HepG2 (cell line): Measurements from ENCODE around the gene UNC93A. TPM values are rescaled to one million over a fixed set of nuclear protein-coding genes. Genes with fewer than 3 reads are reported as not detected.

Experiments
- FOXA3 ChIP-seq: IDR thresholded peaks from 2 replicates; pipeline ENCODE4 v1.6.1; 2016; ENCODE audit warnings: missing genetic modification reagents, missing compliant biosample characterization
- MEIS1 ChIP-seq: sonication (generic); formaldehyde crosslinking; IDR thresholded peaks from 2 replicates; pipeline ENCODE4 v1.9.0; 2021; ENCODE audit warnings: mild to moderate bottlenecking, missing genetic modification reagents, moderate library complexity, borderline replicate concordance
- NFRKB ChIP-seq: fragments of 450-650 bp; IDR thresholded peaks from 2 replicates; pipeline ENCODE4 v1.6.1; 2017
- SIX1 ChIP-seq: sonication (generic); formaldehyde crosslinking; IDR thresholded peaks from 2 replicates; pipeline ENCODE4 v1.4.0; 2020; ENCODE audit warnings: missing genetic modification reagents, borderline replicate concordance
- SRSF4 ChIP-seq: fragments of 200-400 bp; formaldehyde crosslinking; IDR thresholded peaks from one replicate; pipeline ENCODE4 v1.6.1; 2018; ENCODE audit warnings: mild to moderate bottlenecking, low read depth, low read length, moderate library complexity; ENCODE audit not compliant: poor library complexity, severe bottlenecking
- STAG1 ChIP-seq: sonication (generic); formaldehyde crosslinking; IDR thresholded peaks from 2 replicates; pipeline ENCODE4 v1.4.0; 2020; ENCODE audit warnings: missing genetic modification reagents
- TBL1XR1 ChIP-seq: fragments of 150-350 bp; IDR thresholded peaks from 2 replicates; pipeline ENCODE4 v1.6.1; 2014; ENCODE audit warnings: borderline replicate concordance, low read length; ENCODE audit not compliant: partially characterized antibody
- U2AF2 ChIP-seq: fragments of 200-400 bp; formaldehyde crosslinking; IDR thresholded peaks from 2 replicates; pipeline ENCODE4 v1.6.1; 2017; ENCODE audit warnings: low read depth, mild to moderate bottlenecking, low read length
- ZEB1 ChIP-seq: IDR thresholded peaks from 2 replicates; pipeline ENCODE4 v1.6.1; 2012; ENCODE audit warnings: mild to moderate bottlenecking, low read depth, inconsistent platforms; ENCODE audit not compliant: insufficient replicate concordance
- ZFY ChIP-seq: sonication (generic); formaldehyde crosslinking; IDR thresholded peaks from 2 replicates; pipeline ENCODE4 v1.4.0; 2020; ENCODE audit warnings: missing genetic modification reagents
- ZNF33A ChIP-seq: sonication (generic); formaldehyde crosslinking; IDR thresholded peaks from 2 replicates; pipeline ENCODE4 v1.5.1; 2020; ENCODE audit warnings: missing genetic modification reagents, mild to moderate bottlenecking, moderate library complexity, borderline replicate concordance
- ZNF614 ChIP-seq: IDR thresholded peaks from 2 replicates; pipeline ENCODE4 v1.6.1; 2018; ENCODE audit warnings: missing biosample characterization, missing genetic modification reagents, inconsistent platforms, borderline replicate concordance
- ZNF768 ChIP-seq: sonication (generic); formaldehyde crosslinking; IDR thresholded peaks from 2 replicates; pipeline ENCODE4 v1.4.0; 2020; ENCODE audit warnings: missing genetic modification reagents
- ZSCAN21 ChIP-seq: sonication (generic); formaldehyde crosslinking; IDR thresholded peaks from 2 replicates; pipeline ENCODE4 v1.8.0; 2022; ENCODE audit warnings: mild to moderate bottlenecking, missing genetic modification reagents, moderate library complexity, borderline replicate concordance
- polyA plus RNA-seq, 8 experiments: library from polyadenylated mRNA; depleted of rRNA in 3 of 8; stranded (reverse) in 7 of 8; unstranded in 1 of 8; fragments of >200 nt; fragmentation: Illumina TruSeq in 4 of 8; extraction: Trizol in 4 of 8; gene quantifications; 2 replicates each; pipeline versions ENCODE4 v1.2.1 to v1.2.3, GENCODE V29; 2011 to 2016; ENCODE audit warnings: low read depth in 4 of 8, missing spikeins in 1 of 8, mixed read lengths in 1 of 8; ENCODE audit not compliant: insufficient read depth in 1 of 8
- total RNA-seq, 5 experiments: library from RNA; depleted of rRNA; stranded (reverse); fragments of >200 nt; fragmentation: Illumina TruSeq; extraction: Trizol; gene quantifications; 2 replicates each; pipeline ENCODE4 v1.2.3, GENCODE V29; 2016; ENCODE audit warnings: low read depth in 1 of 5
- TF ChIP-seq, protein P1 (sequence below), 2 experiments: sonication (generic) in 1 of 2; formaldehyde crosslinking in 1 of 2; IDR thresholded peaks; 2 replicates each; pipeline versions ENCODE4 v1.6.1 to v1.9.0; 2014 to 2022; ENCODE audit warnings: antibody characterized with exemption in 1 of 2, borderline replicate concordance in 1 of 2, inconsistent platforms in 1 of 2, low read depth in 1 of 2, missing genetic modification reagents in 1 of 2
- TF ChIP-seq, protein P2 (sequence below): sonication (generic); formaldehyde crosslinking; IDR thresholded peaks from 2 replicates; pipeline ENCODE4 v1.8.0; 2022; ENCODE audit warnings: missing genetic modification reagents, mild to moderate bottlenecking, borderline replicate concordance

Gene UNC93A
- total and polyA plus RNA-seq, 2 of the 13 experiments (the other 11 are each of a cell fraction or from before 2014, with no cell fraction given), result 11.0 to 42.7 TPM

DNA sequence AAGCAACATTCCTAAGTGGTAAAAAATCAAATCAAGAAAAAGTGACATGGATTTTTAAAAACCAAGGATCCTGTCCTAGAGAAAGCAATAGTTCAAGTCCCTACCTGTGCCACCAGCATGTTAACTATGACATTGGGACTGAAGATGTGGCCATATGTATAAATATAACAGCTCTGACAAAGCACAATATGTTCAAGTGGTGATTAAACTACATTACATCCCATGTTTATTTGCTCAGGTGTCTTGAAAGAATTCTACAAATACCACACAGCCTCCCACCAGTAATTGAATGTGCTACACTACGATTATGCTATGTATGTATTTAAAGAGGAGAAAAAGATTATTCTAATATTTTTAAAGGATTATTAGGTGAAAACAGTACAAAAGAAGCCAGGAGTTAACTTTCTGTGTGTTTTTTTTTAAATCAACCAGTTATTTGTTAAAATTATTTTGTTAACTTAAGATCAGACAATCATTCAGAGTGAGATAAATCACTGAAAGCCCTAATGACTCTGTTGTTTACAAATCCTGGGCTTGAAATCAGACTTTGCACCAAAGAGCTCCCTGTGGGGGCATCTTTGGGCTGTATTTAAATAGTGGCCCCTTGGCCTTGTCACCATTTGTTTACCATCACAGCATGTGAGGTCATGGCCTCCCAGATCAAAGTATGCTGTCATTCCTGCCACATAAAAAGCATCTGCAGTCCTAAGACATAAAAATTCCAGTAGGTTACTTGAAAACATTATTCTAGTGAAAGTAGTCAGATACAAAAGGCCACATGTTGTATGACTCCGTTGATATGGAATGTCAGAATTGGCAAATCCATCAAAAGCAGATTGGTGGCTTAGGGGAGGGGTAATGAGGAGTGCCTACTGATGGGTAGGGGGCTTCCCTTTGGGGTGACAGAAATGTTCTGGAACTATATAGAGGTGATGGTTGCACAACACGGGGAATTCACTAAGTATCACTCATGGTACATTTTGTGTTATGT, 50.8 kb downstream of the UNC93A start (continued):
- TF ChIP-seq, protein P1, sequence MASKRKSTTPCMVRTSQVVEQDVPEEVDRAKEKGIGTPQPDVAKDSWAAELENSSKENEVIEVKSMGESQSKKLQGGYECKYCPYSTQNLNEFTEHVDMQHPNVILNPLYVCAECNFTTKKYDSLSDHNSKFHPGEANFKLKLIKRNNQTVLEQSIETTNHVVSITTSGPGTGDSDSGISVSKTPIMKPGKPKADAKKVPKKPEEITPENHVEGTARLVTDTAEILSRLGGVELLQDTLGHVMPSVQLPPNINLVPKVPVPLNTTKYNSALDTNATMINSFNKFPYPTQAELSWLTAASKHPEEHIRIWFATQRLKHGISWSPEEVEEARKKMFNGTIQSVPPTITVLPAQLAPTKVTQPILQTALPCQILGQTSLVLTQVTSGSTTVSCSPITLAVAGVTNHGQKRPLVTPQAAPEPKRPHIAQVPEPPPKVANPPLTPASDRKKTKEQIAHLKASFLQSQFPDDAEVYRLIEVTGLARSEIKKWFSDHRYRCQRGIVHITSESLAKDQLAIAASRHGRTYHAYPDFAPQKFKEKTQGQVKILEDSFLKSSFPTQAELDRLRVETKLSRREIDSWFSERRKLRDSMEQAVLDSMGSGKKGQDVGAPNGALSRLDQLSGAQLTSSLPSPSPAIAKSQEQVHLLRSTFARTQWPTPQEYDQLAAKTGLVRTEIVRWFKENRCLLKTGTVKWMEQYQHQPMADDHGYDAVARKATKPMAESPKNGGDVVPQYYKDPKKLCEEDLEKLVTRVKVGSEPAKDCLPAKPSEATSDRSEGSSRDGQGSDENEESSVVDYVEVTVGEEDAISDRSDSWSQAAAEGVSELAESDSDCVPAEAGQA (IDR thresholded peaks at IDR 0.05; ENCODE audit: low read depth), result no peak
- TF ChIP-seq, protein P1 (CRISPR knock-in tag; IDR thresholded peaks at IDR 0.05; ENCODE audit: borderline replicate concordance), result peak; percentile 89; the same call in 1 of the 2 replicates
- TF ChIP-seq FOXA3 (CRISPR knock-in tag) (peak; percentile 100), U2AF2 (no peak), TBL1XR1 (peak; percentile 93), SRSF4 (no peak), ZNF768 (no peak), ZSCAN21 (CRISPR knock-in tag) (no peak), ZEB1 (peak; percentile 88), ZNF614 (CRISPR knock-in tag) (peak; percentile 92), ZNF33A (peak; percentile 89; the same call in 1 of the 2 replicates), SIX1 (CRISPR knock-in tag) (peak; percentile 94), MEIS1 (CRISPR knock-in tag) (peak; percentile 99), NFRKB (no peak), STAG1 (peak; percentile 42), ZFY (CRISPR knock-in tag) (peak; percentile 41; the same call in 1 of the 2 replicates)
- TF ChIP-seq, protein P2, sequence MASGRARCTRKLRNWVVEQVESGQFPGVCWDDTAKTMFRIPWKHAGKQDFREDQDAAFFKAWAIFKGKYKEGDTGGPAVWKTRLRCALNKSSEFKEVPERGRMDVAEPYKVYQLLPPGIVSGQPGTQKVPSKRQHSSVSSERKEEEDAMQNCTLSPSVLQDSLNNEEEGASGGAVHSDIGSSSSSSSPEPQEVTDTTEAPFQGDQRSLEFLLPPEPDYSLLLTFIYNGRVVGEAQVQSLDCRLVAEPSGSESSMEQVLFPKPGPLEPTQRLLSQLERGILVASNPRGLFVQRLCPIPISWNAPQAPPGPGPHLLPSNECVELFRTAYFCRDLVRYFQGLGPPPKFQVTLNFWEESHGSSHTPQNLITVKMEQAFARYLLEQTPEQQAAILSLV, result 0 out of 2 replicates have a peak, but pooled peaks have one; percentile 2
